Measurements from ENCODE around the gene SDK1.

GRCh38 chr7:4030346-4030950, 729.4 kb downstream of the SDK1 start:
- TF ChIP-seq MAX (IDR thresholded peaks at IDR 0.05), result no peak
- TF ChIP-seq CTCF (IDR thresholded peaks at IDR 0.05; ENCODE audit: control extremely low read depth in 1 of 3, insufficient read depth in 1 of 3, low read depth in 1 of 3, low read length in 3 of 3), result no peak
